ENCODE measurements around the gene KLHL40.

GRCh38 chr3:42640129-42640528, 45.2 kb upstream of the KLHL40 start:
- TF ChIP-seq CTCF (IDR thresholded peaks at IDR 0.05), result no peak
- no peak for TF ChIP-seq POLR2A (IDR thresholded peaks at IDR 0.05)
